NB4 (cell line): ENCODE results near the gene LUZP2.

Experiments used
- CTCF ChIP-seq: IDR thresholded peaks from one replicate; pipeline ENCODE4 v1.5.1; 2012; ENCODE audit warnings: low read depth, low read length
- MAX ChIP-seq: IDR thresholded peaks from 2 replicates; pipeline ENCODE4 v1.6.1; 2011; ENCODE audit warnings: low read depth, low read length
- MYC ChIP-seq: IDR thresholded peaks from 2 replicates; pipeline ENCODE4 v1.6.1; 2011; ENCODE audit warnings: low read depth, low read length
- POLR2A ChIP-seq: IDR thresholded peaks from 2 replicates; pipeline ENCODE4 v1.6.1; 2011; ENCODE audit warnings: mild to moderate bottlenecking; ENCODE audit not compliant: insufficient read length; ENCODE audit errors: extremely low read depth

GRCh38 chr11:24513479-24514218, 16.8 kb downstream of the LUZP2 start:
- TF ChIP-seq CTCF (no peak), MAX (no peak), POLR2A (no peak), MYC (no peak)
